Spleen (tissue), 11 donors: ENCODE data around the gene MAP4K2. TPM values are rescaled to one million over a fixed set of nuclear protein-coding genes. Genes with fewer than 3 reads are reported as not detected.

ENCODE experiments used
- DNase-seq: peaks from one replicate; pipeline ENCODE4 v3.0.0-alpha.2; 2020
- H3K27ac ChIP-seq, 8 donors: fragments of 200-600 bp; sonication (generic) in 7 of 8; 1 replicate in 4 of 8; 2 replicates in 4 of 8; pipeline versions ENCODE4 v1.5.0 to v1.8.0; 2016 to 2021; ENCODE audit warnings: inconsistent platforms in 4 of 8, mild to moderate bottlenecking in 4 of 8, moderate library complexity in 1 of 8
- H3K27me3 ChIP-seq, 7 donors: fragments of 200-600 bp; sonication (generic) in 6 of 7; replicated peaks in 1 of 7; 1 replicate in 4 of 7; 2 replicates in 3 of 7; pipeline versions ENCODE4 v1.5.0 to v1.8.0; 2016 to 2021; ENCODE audit warnings: inconsistent platforms in 3 of 7, mild to moderate bottlenecking in 1 of 7
- H3K36me3 ChIP-seq, 6 donors: fragments of 200-600 bp; sonication (generic) in 5 of 6; 1 replicate in 4 of 6; 2 replicates in 2 of 6; pipeline versions ENCODE4 v1.5.0 to v1.8.0; 2016 to 2021; ENCODE audit warnings: inconsistent platforms in 2 of 6
- H3K4me1 ChIP-seq, 6 donors: fragments of 200-600 bp; sonication (generic) in 5 of 6; 1 replicate in 3 of 6; 2 replicates in 3 of 6; pipeline versions ENCODE4 v1.5.0 to v1.8.0; 2016 to 2021; ENCODE audit warnings: inconsistent platforms in 3 of 6
- H3K4me3 ChIP-seq, 8 donors: fragments of 200-600 bp; sonication (generic) in 7 of 8; 1 replicate in 4 of 8; 2 replicates in 4 of 8; pipeline versions ENCODE4 v1.5.0 to v1.8.0; 2016 to 2021; ENCODE audit warnings: inconsistent platforms in 4 of 8, mild to moderate bottlenecking in 4 of 8, moderate library complexity in 2 of 8
- H3K9me3 ChIP-seq, 8 donors: fragments of 200-600 bp; sonication (generic) in 7 of 8; 1 replicate in 4 of 8; 2 replicates in 4 of 8; pipeline versions ENCODE4 v1.5.0 to v1.8.0; 2016 to 2021; ENCODE audit warnings: inconsistent platforms in 4 of 8
- CTCF ChIP-seq, 11 experiments: fragments of 200-600 bp in 7 of 11; fragments of 450-650 bp in 4 of 11; sonication (generic) in 4 of 11; IDR thresholded peaks in 8 of 11; conservative IDR thresholded peaks in 3 of 11; 1 replicate in 7 of 11; 2 replicates in 4 of 11; pipeline versions ENCODE4 v1.4.0 to v1.8.0; 2016 to 2021; ENCODE audit warnings: antibody characterized with exemption in 11 of 11, inconsistent platforms in 4 of 11, mild to moderate bottlenecking in 1 of 11
- POLR2A ChIP-seq, 3 donors: fragments of 450-650 bp; IDR thresholded peaks; one replicate each; pipeline ENCODE4 v1.5.1; 2017; ENCODE audit warnings: antibody characterized with exemption in 3 of 3, mild to moderate bottlenecking in 1 of 3
- POLR2AphosphoS5 ChIP-seq, 3 donors: sonication (generic); formaldehyde crosslinking; IDR thresholded peaks; one replicate each; pipeline ENCODE4 v1.5.1; 2017; ENCODE audit warnings: antibody characterized with exemption in 3 of 3
- WGBS, 5 donors: extraction: QIAGEN DNeasy Blood & Tissue Kit in 3 of 5; methylation state at CpG; one replicate each; pipeline versions ENCODE4 v1.1.5 to v1.1.7; 2013 to 2018; 5-methylcytosine and 5-hydroxymethylcytosine counted together
- intact Hi-C: fragments of 100-400 bp; cut with DNase I; formaldehyde crosslinking; loops from one replicate; pipeline ENCODE4 v1.15.0; 2023; ENCODE audit warnings: low total_unique reads
- polyA plus RNA-seq, 3 donors: library from polyadenylated mRNA; stranded (reverse); fragments of 200-250 nt; gene quantifications; one replicate each; pipeline ENCODE4 v1.2.1, GENCODE V29; 2013
- total RNA-seq, 7 donors: library from RNA; depleted of rRNA in 3 of 7; stranded (reverse); fragments of >200 nt in 3 of 7; fragmentation: NEBNext Ultra II Directional in 4 of 7; extraction: Animal tissue kit (Norgen Biotek cat#: 25700) in 4 of 7; gene quantifications; one replicate each; pipeline versions ENCODE4 v1.1.0 to v1.2.1, GENCODE V29; 2016 to 2021
- donor health status: healthy with polysubstance abuse.
- donor health status: DM: no; HTN: no; CAD: no; lungs with moderate emphysema.
- donor health status: DM: no; HTN: no; CAD: no.
- donor health status: Bipolar disorder and iron deficiency.
- donor health status: healthy.
- donor health status: DM: no; HTN: no; CAD: no.
- donor health status: DM: yes; HTN: yes; CAD: no.

The MAP4K2 gene
- total and polyA plus RNA-seq, 10 donors: 40.8 to 106 (median 60.6) TPM

GRCh38 chr11:64834031-64834722, 31.2 kb upstream of the MAP4K2 start:
- intact Hi-C loops: no loop called here
- 90 to 96% (median 94%) methylated on average over 13 to 25 of the region's 25 CpGs for WGBS, 5 donors
- no peak for TF ChIP-seq POLR2AphosphoS5 (IDR thresholded peaks at IDR 0.05)
- Histone ChIP-seq H3K9me3 (no peaks in the 10 kb centered on the region), H3K4me1 (peaks cover 0 to 6% (median 0%) of the 10 kb centered on the region in 6 donors), H3K27ac (no peak overlapping the region), H3K4me3 (no peak overlapping the region), H3K27me3 (no peaks in the 10 kb centered on the region), H3K36me3 (peaks cover 0 to 53% (median 1%) of the 10 kb centered on the region in 6 donors)
- no peak for DNase-seq

GRCh38 chr11:64833509-64833908, 30.5 kb upstream of the MAP4K2 start:
- Histone ChIP-seq H3K27ac (no peak overlapping the region), H3K4me1 (peaks cover 0 to 6% (median 0%) of the 10 kb centered on the region in 6 donors), H3K4me3 (no peak overlapping the region), H3K9me3 (no peaks in the 10 kb centered on the region), H3K27me3 (no peaks in the 10 kb centered on the region), H3K36me3 (peaks cover 0 to 49% (median 1%) of the 10 kb centered on the region in 6 donors)
- TF ChIP-seq POLR2A (IDR thresholded peaks at IDR 0.05) (no peak), POLR2AphosphoS5 (IDR thresholded peaks at IDR 0.05) (no peak), CTCF (IDR thresholded peaks at IDR 0.05 in 8 of 11, conservative IDR thresholded peaks at IDR 0.05 in 3 of 11) (no peak)
- 88 to 95% (median 94%) methylated on average over 5 to 10 of the region's 10 CpGs for WGBS, 5 donors
- no peak for DNase-seq
- intact Hi-C loops: no loop called here

GRCh38 chr11:64833198-64833502, 30.1 kb upstream of the MAP4K2 start:
- no peak overlapping the region for H3K4me3 ChIP-seq
- no peak overlapping the region for H3K27ac ChIP-seq
- peaks cover 0 to 6% (median 0%) of the 10 kb centered on the region in 6 donors for H3K4me1 ChIP-seq
- 91 to 98% (median 93%) methylated on average over 12 of the region's 12 CpGs for WGBS, 5 donors
- H3K36me3 ChIP-seq: peaks cover 0 to 45% (median 1%) of the 10 kb centered on the region in 6 donors
- H3K27me3 ChIP-seq: no peaks in the 10 kb centered on the region
- intact Hi-C loops: no loop called here
- no peak for DNase-seq
- no peaks in the 10 kb centered on the region for H3K9me3 ChIP-seq
- TF ChIP-seq POLR2A (IDR thresholded peaks at IDR 0.05): no peak
- no peak for TF ChIP-seq POLR2AphosphoS5 (IDR thresholded peaks at IDR 0.05)
- no peak for TF ChIP-seq CTCF (IDR thresholded peaks at IDR 0.05 in 8 of 11, conservative IDR thresholded peaks at IDR 0.05 in 3 of 11)

- WGBS, 5 donors: 88 to 97% (median 95%) methylated on average over 14 to 21 of the region's 21 CpGs
- peaks cover 0 to 6% (median 0%) of the 10 kb centered on the region in 6 donors for H3K4me1 ChIP-seq
- H3K9me3 ChIP-seq: no peaks in the 10 kb centered on the region
- peaks cover 0 to 41% (median 1%) of the 10 kb centered on the region in 6 donors for H3K36me3 ChIP-seq
- no peak overlapping the region for H3K4me3 ChIP-seq
- H3K27ac ChIP-seq: no peak overlapping the region
- intact Hi-C loops: no loop called here
- no peaks in the 10 kb centered on the region for H3K27me3 ChIP-seq
- no peak for DNase-seq
- TF ChIP-seq POLR2A (IDR thresholded peaks at IDR 0.05) (no peak), POLR2AphosphoS5 (IDR thresholded peaks at IDR 0.05) (no peak), CTCF (IDR thresholded peaks at IDR 0.05 in 8 of 11, conservative IDR thresholded peaks at IDR 0.05 in 3 of 11) (no peak)
These were observed 29.6 kb upstream of the MAP4K2 start for GRCh38 chr11:64832467-64833197.
